GM12878 (cell line): ENCODE results near the gene UBAC2. TPM values are rescaled to one million over a fixed set of nuclear protein-coding genes. Genes with fewer than 3 reads are reported as not detected.

Experiments
- ATAC-seq: fragments of 200-7000 bp; cut with Tn5 transposase; 3 replicates; pipeline ENCODE4 v1.9.1; 2020; ENCODE audit warnings: mild to moderate bottlenecking, moderate library complexity
- BruUV-seq: library from RNA; stranded (reverse); fragments of 400-500 nt; replicated peaks from 2 replicates; lab custom pipeline; 2021; lab: Mats Ljungman, UMichigan
- CTCF ChIA-PET: fragments of 300-600 bp; sonication (Branson Sonifier 250); formaldehyde crosslinking; extraction: SDS; loops from one replicate; lab custom pipeline; 2021; ENCODE audit warnings: inconsistent platforms; lab: Yijun Ruan, JAX
- POLR2A ChIA-PET: fragments of 350-600 bp; formaldehyde crosslinking; extraction: SDS; loops from one replicate; lab custom pipeline; 2021; ENCODE audit warnings: inconsistent platforms; lab: Charles Lee
- RAD21 ChIA-PET: fragments of 300-600 bp; sonication (Branson Sonifier 250); formaldehyde crosslinking; loops from one replicate; lab custom pipeline; 2023; ENCODE audit warnings: antibody characterized with exemption; ENCODE audit not compliant: unreplicated experiment; lab: Charles Lee
- SMC1A ChIA-PET: fragments of 300-600 bp; sonication (Branson Sonifier 250); formaldehyde crosslinking; loops from one replicate; lab custom pipeline; 2023; ENCODE audit not compliant: unreplicated experiment, uncharacterized antibody; lab: Charles Lee
- DNase-seq: peaks from one replicate; pipeline ENCODE4 v3.0.0-alpha.2; 2011; ENCODE audit warnings: low read depth, low spot score
- FAIRE-seq: peaks from 3 replicates; lab custom pipeline; 2011; peaks lifted over from hg19 to GRCh38; lab: Jason Lieb, UNC
- H2AFZ ChIP-seq: 2 replicates; pipeline ENCODE4 v1.6.0; 2011; ENCODE audit warnings: low read depth, low read length, control low read depth; ENCODE audit not compliant: control insufficient read depth
- H3K27ac ChIP-seq: 2 replicates; pipeline ENCODE4 v1.5.1; 2011; ENCODE audit warnings: control low read depth; ENCODE audit not compliant: control insufficient read depth, insufficient read depth
- H3K27me3 ChIP-seq, 2 experiments: replicated peaks in 1 of 2; 2 replicates each; pipeline versions ENCODE4 v1.6.0 to v1.6.1; 2011; ENCODE audit warnings: low read length in 1 of 2; ENCODE audit not compliant: control insufficient read depth in 2 of 2, insufficient read depth in 2 of 2
- H3K36me3 ChIP-seq, 2 experiments: 2 replicates each; pipeline ENCODE4 v1.5.1; 2011; ENCODE audit warnings: low read length in 1 of 2; ENCODE audit not compliant: control insufficient read depth in 2 of 2, insufficient read depth in 2 of 2
- H3K4me1 ChIP-seq: 2 replicates; pipeline ENCODE4 v1.6.1; 2011; ENCODE audit warnings: mild to moderate bottlenecking, low read length, moderate library complexity, mixed read lengths; ENCODE audit not compliant: control insufficient read depth, insufficient read depth
- H3K4me2 ChIP-seq: 2 replicates; pipeline ENCODE4 v1.6.0; 2011; ENCODE audit warnings: control low read depth; ENCODE audit not compliant: control insufficient read depth, insufficient read depth
- H3K4me3 ChIP-seq: fragments of 200-600 bp; sonication (generic); 2 replicates; pipeline ENCODE4 v1.5.1; 2016
- H3K79me2 ChIP-seq: 2 replicates; pipeline ENCODE4 v1.6.0; 2011; ENCODE audit warnings: low read length; ENCODE audit not compliant: control insufficient read depth, insufficient read depth
- H3K9ac ChIP-seq: 2 replicates; pipeline ENCODE4 v1.8.0; 2011; ENCODE audit warnings: low read length, control low read depth, mixed read lengths; ENCODE audit not compliant: control insufficient read depth, insufficient read depth
- H3K9me3 ChIP-seq: replicated peaks from 3 replicates; pipeline ENCODE4 v1.5.1; 2011; ENCODE audit warnings: mild to moderate bottlenecking, low read length; ENCODE audit not compliant: control insufficient read depth, insufficient read depth
- H4K20me1 ChIP-seq: 2 replicates; pipeline ENCODE4 v1.6.0; 2011; ENCODE audit not compliant: control insufficient read depth, insufficient read depth
- BCL11A ChIP-seq: IDR thresholded peaks from 2 replicates; pipeline ENCODE4 v1.6.1; 2011; ENCODE audit warnings: low read depth, low read length
- BCL3 ChIP-seq: IDR thresholded peaks from 2 replicates; pipeline ENCODE4 v1.6.1; 2011; ENCODE audit warnings: borderline replicate concordance, low read depth, mild to moderate bottlenecking, moderate library complexity, low read length; ENCODE audit not compliant: insufficient read depth, poor library complexity, severe bottlenecking
- CREM ChIP-seq: IDR thresholded peaks from 2 replicates; pipeline ENCODE4 v1.6.1; 2014; ENCODE audit warnings: antibody characterized with exemption, low read depth
- EP300 ChIP-seq, 2 experiments: fragments of 150-350 bp in 1 of 2; IDR thresholded peaks; 2 replicates each; pipeline ENCODE4 v1.6.1; 2011 to 2012; ENCODE audit warnings: low read depth in 2 of 2, low read length in 2 of 2, borderline replicate concordance in 1 of 2, improper control_type of control experiment in 1 of 2, inconsistent platforms in 1 of 2; ENCODE audit not compliant: control insufficient read depth in 1 of 2
- ETV6 ChIP-seq, 2 experiments: fragments of 450-650 bp in 1 of 2; IDR thresholded peaks in 1 of 2; conservative IDR thresholded peaks in 1 of 2; 2 replicates each; pipeline ENCODE4 v1.6.1; 2014; ENCODE audit warnings: antibody characterized with exemption in 1 of 2, borderline replicate concordance in 1 of 2, low read depth in 1 of 2, mild to moderate bottlenecking in 1 of 2, moderate library complexity in 1 of 2
- FOXM1 ChIP-seq: IDR thresholded peaks from 2 replicates; pipeline ENCODE4 v1.6.1; 2012; ENCODE audit warnings: low read depth, mild to moderate bottlenecking, inconsistent platforms, low read length, moderate library complexity
- IRF4 ChIP-seq: IDR thresholded peaks from 2 replicates; pipeline ENCODE4 v1.6.1; 2011; ENCODE audit warnings: low read depth, low read length
- LARP7 ChIP-seq: fragments of 450-650 bp; IDR thresholded peaks from 2 replicates; pipeline ENCODE4 v1.6.1; 2017; ENCODE audit warnings: mild to moderate bottlenecking
- MEF2A ChIP-seq: IDR thresholded peaks from 2 replicates; pipeline ENCODE4 v1.6.1; 2011; ENCODE audit warnings: low read depth, mild to moderate bottlenecking, low read length, moderate library complexity; ENCODE audit not compliant: insufficient read depth
- NFIC ChIP-seq: IDR thresholded peaks from 2 replicates; pipeline ENCODE4 v1.6.1; 2012; ENCODE audit warnings: low read depth, mild to moderate bottlenecking, inconsistent platforms, low read length, moderate library complexity
- POLR2AphosphoS5 ChIP-seq: IDR thresholded peaks from 2 replicates; pipeline ENCODE4 v1.6.1; 2011; ENCODE audit warnings: mild to moderate bottlenecking, low read length, inconsistent platforms
- POU2F2 ChIP-seq: IDR thresholded peaks from 3 replicates; pipeline ENCODE4 v1.6.1; 2011; ENCODE audit warnings: low read depth, mild to moderate bottlenecking, low read length, borderline replicate concordance
- RUNX3 ChIP-seq: IDR thresholded peaks from 2 replicates; pipeline ENCODE4 v1.6.1; 2012; ENCODE audit warnings: low read length, inconsistent platforms
- SRF ChIP-seq, 2 experiments: IDR thresholded peaks; 2 replicates each; pipeline ENCODE4 v1.6.1; 2011; ENCODE audit warnings: low read depth in 2 of 2, low read length in 2 of 2, mild to moderate bottlenecking in 1 of 2, moderate library complexity in 1 of 2
- TBL1XR1 ChIP-seq: IDR thresholded peaks from 2 replicates; pipeline ENCODE4 v1.6.1; 2012; ENCODE audit warnings: low read depth, low read length, improper control_type of control experiment
- TCF12 ChIP-seq: IDR thresholded peaks from 2 replicates; pipeline ENCODE4 v1.6.1; 2011; ENCODE audit warnings: low read depth, mild to moderate bottlenecking, low read length
- ZNF274 ChIP-seq: IDR thresholded peaks from one replicate; pipeline ENCODE4 v1.8.0; 2011; ENCODE audit not compliant: insufficient read length, insufficient read depth
- WGBS: methylation state at CpG from one replicate; pipeline ENCODE4 v1.1.6; 2016; ENCODE audit warnings: low lambda C conversion rate; ENCODE audit not compliant: insufficient replicate concordance, insufficient coverage; ENCODE audit errors: missing lambda C conversion rate; 5-methylcytosine and 5-hydroxymethylcytosine counted together
- in situ Hi-C: fragments of 300-500 bp; cut with MboI; formaldehyde crosslinking; loops from 9 replicates; pipeline ENCODE4 v1.14.3; 2018; ENCODE audit warnings: mixed read lengths
- intact Hi-C: fragments of 100-400 bp; cut with micrococcal nuclease; formaldehyde crosslinking; loops from one replicate; pipeline ENCODE4 v1.14.2; 2022; ENCODE audit not compliant: unreplicated experiment
- polyA plus RNA-seq, 11 experiments: library from polyadenylated mRNA; depleted of rRNA in 4 of 11; unstranded in 6 of 11; stranded (reverse) in 5 of 11; fragments of >200 nt; fragmentation: Nextera tagmentation in 4 of 11; fragmentation: Illumina TruSeq in 1 of 11; extraction: Ambion mirVana in 4 of 11; extraction: Trizol in 1 of 11; gene quantifications; 1 replicate in 1 of 11; 2 replicates in 10 of 11; pipeline versions ENCODE4 v1.2.1 to v1.2.3, GENCODE V29; 2011 to 2016; ENCODE audit warnings: inconsistent platforms in 2 of 11, missing spikeins in 2 of 11, low read depth in 1 of 11
- total RNA-seq, 4 experiments: library from RNA; depleted of rRNA in 3 of 4; stranded (reverse); fragments of >200 nt in 3 of 4; fragmentation: Illumina TruSeq in 1 of 4; extraction: Trizol in 1 of 4; gene quantifications; 2 replicates each; pipeline versions ENCODE4 v1.2.1 to v1.2.3, GENCODE V29; 2013 to 2021
- TF ChIP-seq, protein P1 (sequence below): fragments of 450-650 bp; IDR thresholded peaks from 2 replicates; pipeline ENCODE4 v1.6.1; 2016; ENCODE audit warnings: mild to moderate bottlenecking
- TF ChIP-seq, protein P2 (sequence below): fragments of 450-650 bp; IDR thresholded peaks from 2 replicates; pipeline ENCODE4 v1.6.1; 2018; ENCODE audit warnings: borderline replicate concordance, mild to moderate bottlenecking; ENCODE audit not compliant: partially characterized antibody

Gene UBAC2
- total and polyA plus RNA-seq, 10 of the 15 experiments (the other 5 are each of a cell fraction or from before 2014, with no cell fraction given) = 3.0 to 54.6 (median 17.4) TPM

GRCh38 chr13:99312493-99312883, 111.8 kb downstream of the UBAC2 start:
- no peak overlapping the region for H2AFZ ChIP-seq
- DNase-seq (no peak), ATAC-seq (no peak), FAIRE-seq (no peak)
- H3K4me3 ChIP-seq = no peak overlapping the region; the same call in 1 of the 2 replicates
- no peaks in the 10 kb centered on the region for H4K20me1 ChIP-seq
- BruUV-seq = no TSS peak
- in situ Hi-C loops (no loop called here), intact Hi-C loops (no loop called here)
- peaks cover 55% of the 10 kb centered on the region for H3K79me2 ChIP-seq
- peak overlapping the region; percentile 93 for H3K27ac ChIP-seq
- ChIA-PET SMC1A (interaction anchor here (0.7 to 3.5 kb wide), 10 partner anchors 9 to 67 kb away, joined by 3 to 28 read pairs (median 4); no protein-coding TSS in a partner anchor), RAD21 (interaction anchor here (0.9 to 2.8 kb wide), 10 partner anchors 9 to 64 kb away, joined by 3 to 17 read pairs (median 4); no protein-coding TSS in a partner anchor), CTCF (interaction anchor here (0.8 to 1.4 kb wide), 7 partner anchors 9 to 53 kb away, joined by 3 to 9 read pairs (median 4); no protein-coding TSS in a partner anchor), POLR2A (interaction anchor here (0.8 to 2.1 kb wide), 3 partner anchors 10 to 44 kb away, joined by 3 to 8 read pairs (median 4); no protein-coding TSS in a partner anchor)
- peaks cover 52% of the 10 kb centered on the region for H3K4me1 ChIP-seq
- peak overlapping the region; percentile 77 for H3K4me2 ChIP-seq
- 93% methylated on average over 7 of the region's 7 CpGs for WGBS
- peak overlapping the region; percentile 24 for H3K9ac ChIP-seq
- H3K36me3 ChIP-seq = peaks cover 0 to 5% of the 10 kb centered on the region in 2 experiments; a peak in 1 of 4 replicates
- H3K9me3 ChIP-seq = no peaks in the 10 kb centered on the region
- H3K27me3 ChIP-seq = no peaks in the 10 kb centered on the region
- peak; percentile 74; the same call in 1 of the 2 replicates for TF ChIP-seq BCL11A
- TF ChIP-seq NFIC = peak; percentile 53; the same call in 1 of the 2 replicates
- no peak for TF ChIP-seq ZNF274
- peak; percentile 63; the same call in 1 of the 2 replicates for TF ChIP-seq CREM
- peak in 1 of 2 experiments; percentile 41; a peak in 1 of 4 replicates for TF ChIP-seq ETV6 (conservative IDR thresholded peaks at IDR 0.05 in 1 of 2, IDR thresholded peaks at IDR 0.05 in 1 of 2; ENCODE audit: borderline replicate concordance in 1 of 2, low read depth in 1 of 2)
- peak; percentile 54; the same call in 1 of the 3 replicates for TF ChIP-seq POU2F2
- TF ChIP-seq, protein P1, sequence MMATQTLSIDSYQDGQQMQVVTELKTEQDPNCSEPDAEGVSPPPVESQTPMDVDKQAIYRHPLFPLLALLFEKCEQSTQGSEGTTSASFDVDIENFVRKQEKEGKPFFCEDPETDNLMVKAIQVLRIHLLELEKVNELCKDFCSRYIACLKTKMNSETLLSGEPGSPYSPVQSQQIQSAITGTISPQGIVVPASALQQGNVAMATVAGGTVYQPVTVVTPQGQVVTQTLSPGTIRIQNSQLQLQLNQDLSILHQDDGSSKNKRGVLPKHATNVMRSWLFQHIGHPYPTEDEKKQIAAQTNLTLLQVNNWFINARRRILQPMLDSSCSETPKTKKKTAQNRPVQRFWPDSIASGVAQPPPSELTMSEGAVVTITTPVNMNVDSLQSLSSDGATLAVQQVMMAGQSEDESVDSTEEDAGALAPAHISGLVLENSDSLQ = no peak
- TF ChIP-seq BCL3 = peak; percentile 48
- TF ChIP-seq, protein P2, sequence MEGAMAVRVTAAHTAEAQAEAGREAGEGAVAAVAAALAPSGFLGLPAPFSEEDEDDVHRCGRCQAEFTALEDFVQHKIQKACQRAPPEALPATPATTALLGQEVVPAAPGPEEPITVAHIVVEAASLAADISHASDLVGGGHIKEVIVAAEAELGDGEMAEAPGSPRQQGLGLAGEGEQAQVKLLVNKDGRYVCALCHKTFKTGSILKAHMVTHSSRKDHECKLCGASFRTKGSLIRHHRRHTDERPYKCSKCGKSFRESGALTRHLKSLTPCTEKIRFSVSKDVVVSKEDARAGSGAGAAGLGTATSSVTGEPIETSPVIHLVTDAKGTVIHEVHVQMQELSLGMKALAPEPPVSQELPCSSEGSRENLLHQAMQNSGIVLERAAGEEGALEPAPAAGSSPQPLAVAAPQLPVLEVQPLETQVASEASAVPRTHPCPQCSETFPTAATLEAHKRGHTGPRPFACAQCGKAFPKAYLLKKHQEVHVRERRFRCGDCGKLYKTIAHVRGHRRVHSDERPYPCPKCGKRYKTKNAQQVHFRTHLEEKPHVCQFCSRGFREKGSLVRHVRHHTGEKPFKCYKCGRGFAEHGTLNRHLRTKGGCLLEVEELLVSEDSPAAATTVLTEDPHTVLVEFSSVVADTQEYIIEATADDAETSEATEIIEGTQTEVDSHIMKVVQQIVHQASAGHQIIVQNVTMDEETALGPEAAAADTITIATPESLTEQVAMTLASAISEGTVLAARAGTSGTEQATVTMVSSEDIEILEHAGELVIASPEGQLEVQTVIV = no peak
- TF ChIP-seq MEF2A = no peak
- TF ChIP-seq LARP7 = no peak
- TF ChIP-seq TBL1XR1 = no peak
- TF ChIP-seq EP300 (IDR thresholded peaks at IDR 0.05; ENCODE audit: borderline replicate concordance in 1 of 2, control insufficient read depth in 1 of 2, low read depth in 2 of 2, low read length in 2 of 2) = peak in 1 of 2 experiments; percentile 12; a peak in 1 of 4 replicates
- peak; percentile 29; the same call in 1 of the 2 replicates for TF ChIP-seq IRF4
- peak; percentile 61; the same call in 1 of the 2 replicates for TF ChIP-seq FOXM1
- TF ChIP-seq SRF (IDR thresholded peaks at IDR 0.05; ENCODE audit: low read depth in 2 of 2, low read length in 2 of 2) = 0 out of 4 replicates have a peak, but pooled peaks of 1 of the 2 experiments have one; percentile 33
- peak; percentile 73; the same call in 1 of the 2 replicates for TF ChIP-seq TCF12
- TF ChIP-seq RUNX3 = peak; percentile 40; the same call in 1 of the 2 replicates
- peak; percentile 39; the same call in 1 of the 2 replicates for TF ChIP-seq POLR2AphosphoS5
